IPS DF 4.7 (cell line): ENCODE measurements around the gene PLA2R1.

ENCODE experiments used
- DNase-seq: peaks from one replicate; pipeline ENCODE4 v3.0.0-alpha.2; 2013; ENCODE audit warnings: low spot score; ENCODE audit errors: extremely low read depth

PLA2R1 gene

DNA sequence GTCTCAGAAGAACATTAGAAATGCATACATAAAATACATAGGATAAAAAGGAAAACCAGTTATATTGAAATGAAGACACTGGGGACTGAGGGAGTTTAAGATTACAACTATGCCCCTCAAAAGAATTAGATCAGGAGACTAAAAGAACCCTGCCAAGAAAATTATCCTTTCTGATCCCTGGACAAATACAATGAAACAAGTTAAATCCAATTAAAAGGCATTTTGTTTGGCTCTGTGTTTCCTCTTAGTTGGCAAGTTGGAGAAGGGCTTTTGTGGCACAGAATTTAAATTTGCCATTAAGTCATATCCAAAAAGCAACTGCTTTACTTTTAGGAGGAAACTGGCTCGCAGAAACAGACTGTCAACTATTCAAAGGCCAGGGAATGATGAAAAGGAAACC lies 165.3 kb downstream of the PLA2R1 start:
- DNase-seq = no peak

GRCh38 chr2:159895258-159896065 lies 167.0 kb downstream of the PLA2R1 start:
- DNase-seq = no peak

- DNase-seq = no peak
These were observed 168.1 kb downstream of the PLA2R1 start for GRCh38 chr2:159894145-159894838.

- DNase-seq = no peak
These were observed 169.2 kb downstream of the PLA2R1 start for GRCh38 chr2:159892990-159893810.

- no peak for DNase-seq
These were observed 170.3 kb downstream of the PLA2R1 start for GRCh38 chr2:159891917-159892730.

GRCh38 chr2:159891267-159891588 lies 171.2 kb downstream of the PLA2R1 start:
- no peak for DNase-seq

GRCh38 chr2:159890551-159891266 lies 171.7 kb downstream of the PLA2R1 start:
- no peak for DNase-seq

GRCh38 chr2:159882130-159882745 lies 180.2 kb downstream of the PLA2R1 start:
- DNase-seq = no peak
